ENCODE measurements around the gene CD81. TPM values are rescaled to one million over a fixed set of nuclear protein-coding genes. Genes with fewer than 3 reads are reported as not detected.

The CD81 gene
- total RNA-seq, 1 donor from 2014 or later: 347 TPM

DNA sequence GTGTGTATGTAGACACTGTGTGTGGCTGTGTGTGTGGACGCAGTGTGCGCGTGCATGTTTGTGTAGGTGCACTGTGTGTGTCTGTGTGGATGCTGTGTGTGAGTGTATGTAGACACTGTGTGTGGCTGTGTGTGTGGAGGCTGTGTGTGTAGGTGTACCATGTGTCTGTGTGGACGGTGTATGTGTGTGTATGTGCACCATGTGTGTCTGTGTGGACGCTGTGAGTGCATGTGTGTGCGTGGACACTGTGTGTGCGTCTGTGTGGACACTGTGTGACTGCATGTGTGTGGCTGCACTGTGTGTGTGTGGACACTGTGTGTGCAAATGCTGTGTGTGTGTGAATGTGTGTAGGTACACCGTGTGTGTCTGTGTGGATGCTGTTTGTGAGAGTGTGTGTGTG lies 56.9 kb downstream of the CD81 start:
- TF ChIP-seq, protein P1, sequence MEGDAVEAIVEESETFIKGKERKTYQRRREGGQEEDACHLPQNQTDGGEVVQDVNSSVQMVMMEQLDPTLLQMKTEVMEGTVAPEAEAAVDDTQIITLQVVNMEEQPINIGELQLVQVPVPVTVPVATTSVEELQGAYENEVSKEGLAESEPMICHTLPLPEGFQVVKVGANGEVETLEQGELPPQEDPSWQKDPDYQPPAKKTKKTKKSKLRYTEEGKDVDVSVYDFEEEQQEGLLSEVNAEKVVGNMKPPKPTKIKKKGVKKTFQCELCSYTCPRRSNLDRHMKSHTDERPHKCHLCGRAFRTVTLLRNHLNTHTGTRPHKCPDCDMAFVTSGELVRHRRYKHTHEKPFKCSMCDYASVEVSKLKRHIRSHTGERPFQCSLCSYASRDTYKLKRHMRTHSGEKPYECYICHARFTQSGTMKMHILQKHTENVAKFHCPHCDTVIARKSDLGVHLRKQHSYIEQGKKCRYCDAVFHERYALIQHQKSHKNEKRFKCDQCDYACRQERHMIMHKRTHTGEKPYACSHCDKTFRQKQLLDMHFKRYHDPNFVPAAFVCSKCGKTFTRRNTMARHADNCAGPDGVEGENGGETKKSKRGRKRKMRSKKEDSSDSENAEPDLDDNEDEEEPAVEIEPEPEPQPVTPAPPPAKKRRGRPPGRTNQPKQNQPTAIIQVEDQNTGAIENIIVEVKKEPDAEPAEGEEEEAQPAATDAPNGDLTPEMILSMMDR (IDR thresholded peaks at IDR 0.05; ENCODE audit: partially characterized antibody, unreplicated experiment): no peak
- Mint-ChIP-seq H3K4me1 (ENCODE audit: low read depth, unreplicated experiment) (no peaks in the 10 kb centered on the region), H3K27ac (ENCODE audit: unreplicated experiment) (no peak overlapping the region), H3K9me3 (ENCODE audit: unreplicated experiment) (peaks cover 7% of the 10 kb centered on the region), H3K4me3 (ENCODE audit: unreplicated experiment) (no peak overlapping the region), H3K27me3 (ENCODE audit: unreplicated experiment) (peaks cover 11% of the 10 kb centered on the region), H3K36me3 (ENCODE audit: unreplicated experiment) (no peaks in the 10 kb centered on the region)
- DNase-seq: no peak

DNA sequence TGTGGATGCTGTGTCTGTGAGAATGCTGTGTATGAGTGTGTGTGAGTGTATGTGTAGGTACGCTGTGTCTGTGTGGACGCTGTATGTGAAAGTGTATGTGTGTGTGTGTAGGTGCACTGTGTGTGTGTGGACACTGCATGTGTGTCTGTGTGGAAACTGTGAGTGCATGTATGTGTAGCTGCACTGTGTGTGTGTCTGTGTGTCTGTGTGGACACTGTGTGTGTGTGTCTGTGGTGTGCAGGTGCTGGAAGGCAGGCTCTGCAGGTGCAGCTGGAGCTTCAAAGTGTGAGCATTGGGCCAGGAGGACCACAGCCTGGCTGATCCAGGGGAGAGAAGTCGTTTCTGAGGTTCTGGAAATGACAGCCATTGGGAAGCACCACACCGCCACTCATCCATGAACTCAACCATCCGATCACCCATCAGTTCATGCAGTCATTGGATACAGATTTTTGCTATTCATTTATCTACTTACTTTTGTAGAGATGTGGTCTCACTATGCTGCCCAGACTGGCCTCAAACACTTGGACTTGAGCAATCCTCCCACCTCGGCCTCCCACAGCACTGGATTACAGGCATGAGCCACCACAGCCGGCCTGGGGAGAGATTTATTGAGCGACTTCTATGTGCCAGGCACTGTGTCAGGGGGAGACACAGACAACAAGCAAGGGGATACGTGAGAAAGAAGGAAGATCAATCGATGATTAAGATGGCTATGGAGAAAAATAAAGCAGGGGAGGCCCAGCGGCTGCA lies 57.6 kb downstream of the CD81 start:
- no peaks in the 10 kb centered on the region for H3K36me3 Mint-ChIP-seq (ENCODE audit: unreplicated experiment)
- H3K4me3 Mint-ChIP-seq (ENCODE audit: unreplicated experiment): no peak overlapping the region
- no peak overlapping the region for H3K27ac Mint-ChIP-seq (ENCODE audit: unreplicated experiment)
- TF ChIP-seq, protein P1 (IDR thresholded peaks at IDR 0.05; ENCODE audit: partially characterized antibody, unreplicated experiment): no peak
- peaks cover 13% of the 10 kb centered on the region for H3K27me3 Mint-ChIP-seq (ENCODE audit: unreplicated experiment)
- peaks cover 7% of the 10 kb centered on the region for H3K9me3 Mint-ChIP-seq (ENCODE audit: unreplicated experiment)
- peak; percentile 3 for DNase-seq
- H3K4me1 Mint-ChIP-seq (ENCODE audit: low read depth, unreplicated experiment): no peaks in the 10 kb centered on the region

DNA sequence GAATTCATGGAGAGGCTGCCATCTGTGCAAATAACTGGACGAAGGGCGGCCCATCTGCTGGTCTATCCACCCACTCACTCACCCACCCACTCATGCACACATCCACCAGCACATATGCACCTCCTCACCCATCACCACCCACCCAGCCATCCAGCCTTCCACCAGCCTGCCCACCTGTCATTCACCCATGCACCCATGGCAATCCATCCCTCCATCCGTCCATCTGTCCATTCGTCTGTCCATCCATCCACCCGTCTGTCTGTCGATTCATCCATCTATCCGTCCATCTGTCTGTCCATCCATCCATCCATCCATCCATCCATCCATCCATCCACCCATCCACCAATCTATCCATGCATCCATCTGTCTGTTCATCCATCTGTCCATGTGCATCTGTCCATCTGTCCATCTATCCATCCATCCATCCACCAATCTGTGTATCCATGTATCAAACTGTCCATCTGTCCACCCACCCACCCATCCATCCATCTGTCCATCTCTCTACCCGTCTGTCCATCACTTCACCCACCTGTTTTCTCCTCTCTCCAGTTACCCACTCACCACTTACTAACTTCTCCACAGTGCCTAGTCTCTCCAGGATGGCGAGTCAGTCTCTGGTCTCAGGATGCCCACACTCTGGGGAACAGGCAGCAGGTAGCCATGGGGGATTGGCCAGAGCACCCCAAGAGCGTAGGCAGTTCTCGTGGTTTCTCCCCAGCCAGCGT lies 58.3 kb downstream of the CD81 start:
- TF ChIP-seq, protein P1 (IDR thresholded peaks at IDR 0.05; ENCODE audit: partially characterized antibody, unreplicated experiment): no peak
- Mint-ChIP-seq H3K27ac (ENCODE audit: unreplicated experiment) (no peak overlapping the region), H3K4me3 (ENCODE audit: unreplicated experiment) (no peak overlapping the region), H3K9me3 (ENCODE audit: unreplicated experiment) (peaks cover 7% of the 10 kb centered on the region), H3K27me3 (ENCODE audit: unreplicated experiment) (peaks cover 18% of the 10 kb centered on the region), H3K36me3 (ENCODE audit: unreplicated experiment) (no peaks in the 10 kb centered on the region), H3K4me1 (ENCODE audit: low read depth, unreplicated experiment) (no peaks in the 10 kb centered on the region)
- peak; percentile 11 for DNase-seq

DNA sequence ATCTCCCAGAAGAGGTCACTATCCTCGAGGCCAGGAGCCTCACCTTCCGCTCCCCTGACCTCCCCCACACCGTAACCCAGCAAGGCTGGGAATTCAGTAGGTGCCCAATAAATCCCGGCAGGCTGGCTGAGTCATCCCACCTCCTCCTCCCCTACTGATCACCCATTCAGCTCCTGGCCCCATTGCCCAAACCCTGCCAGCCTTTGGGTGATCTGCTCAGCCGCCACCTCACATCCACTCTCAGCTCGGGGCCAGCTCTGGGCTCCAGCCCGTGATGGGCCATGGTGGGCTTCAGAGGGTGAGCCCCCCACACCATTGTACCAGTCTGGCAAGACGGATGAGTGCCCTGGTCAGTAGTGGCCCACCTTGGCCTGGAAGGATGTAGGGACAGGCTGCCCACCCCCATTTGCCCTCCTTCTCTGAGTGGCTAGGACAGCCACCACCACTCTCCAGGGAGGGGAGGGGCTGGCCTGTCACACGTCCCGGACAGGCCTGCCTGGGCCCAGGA lies 59.0 kb downstream of the CD81 start:
- peak; percentile 9 for DNase-seq
- Mint-ChIP-seq H3K4me1 (ENCODE audit: low read depth, unreplicated experiment) (no peaks in the 10 kb centered on the region), H3K9me3 (ENCODE audit: unreplicated experiment) (peaks cover 7% of the 10 kb centered on the region), H3K27me3 (ENCODE audit: unreplicated experiment) (peaks cover 20% of the 10 kb centered on the region), H3K36me3 (ENCODE audit: unreplicated experiment) (no peaks in the 10 kb centered on the region), H3K4me3 (ENCODE audit: unreplicated experiment) (no peak overlapping the region), H3K27ac (ENCODE audit: unreplicated experiment) (no peak overlapping the region)
- TF ChIP-seq, protein P1 (IDR thresholded peaks at IDR 0.05; ENCODE audit: partially characterized antibody, unreplicated experiment): no peak

Data from glutamatergic neuron (in vitro differentiated cells).